Fibroblast of skin of left quadriceps (primary cell): Measurements from ENCODE around the gene SKA3.
"Not testable (repeated sequence)": the region's sequence is repeated elsewhere in the genome, so short reads cannot be mapped to it uniquely, and the experiment has no call there.

Experiments
- DNase-seq, 2 experiments: peaks; one replicate each; pipeline ENCODE4 v3.0.0-alpha.2; 2013; ENCODE audit warnings: low read depth in 2 of 2

SKA3 gene

GRCh38 chr13:21171420-21171819 is 4.9 kb downstream of the SKA3 start:
- no peak for DNase-seq

GRCh38 chr13:21165606-21166005 is 10.7 kb downstream of the SKA3 start:
- not testable (repeated sequence) for DNase-seq

- no peak for DNase-seq
These were observed 11.7 kb downstream of the SKA3 start for GRCh38 chr13:21164631-21165030.

- no peak for DNase-seq
These were observed 24.0 kb downstream of the SKA3 start for GRCh38 chr13:21152251-21152899.

GRCh38 chr13:21150013-21150412 is 26.3 kb downstream of the SKA3 start:
- no peak for DNase-seq

GRCh38 chr13:21149568-21149967 is 26.8 kb downstream of the SKA3 start:
- no peak for DNase-seq

GRCh38 chr13:21148557-21149258 is 27.6 kb downstream of the SKA3 start:
- DNase-seq = no peak

- no peak for DNase-seq
These were observed 28.5 kb downstream of the SKA3 start for GRCh38 chr13:21147827-21148226.

GRCh38 chr13:21142766-21143165 is 33.6 kb downstream of the SKA3 start:
- DNase-seq = no peak

- DNase-seq = no peak
These were observed 37.0 kb downstream of the SKA3 start for GRCh38 chr13:21139374-21139773.

GRCh38 chr13:21138561-21138960 is 37.8 kb downstream of the SKA3 start:
- DNase-seq = no peak

GRCh38 chr13:21137696-21138095 is 38.7 kb downstream of the SKA3 start:
- no peak for DNase-seq

- DNase-seq = not testable (repeated sequence)
These were observed 40.5 kb downstream of the SKA3 start for GRCh38 chr13:21135833-21136232.

GRCh38 chr13:21134475-21134874 is 41.9 kb downstream of the SKA3 start:
- no peak for DNase-seq

- no peak for DNase-seq
These were observed 43.3 kb downstream of the SKA3 start for GRCh38 chr13:21133077-21133476.

- DNase-seq = no peak
These were observed 46.2 kb downstream of the SKA3 start for GRCh38 chr13:21130116-21130515.

- DNase-seq = peak in 1 of 2 experiments; percentile 36
These were observed 51.5 kb downstream of the SKA3 start for GRCh38 chr13:21124852-21125251.

- DNase-seq = no peak
These were observed 52.4 kb downstream of the SKA3 start for GRCh38 chr13:21123956-21124355.

- no peak for DNase-seq
These were observed 54.7 kb downstream of the SKA3 start for GRCh38 chr13:21121616-21122015.

- DNase-seq = no peak
These were observed 56.2 kb downstream of the SKA3 start for GRCh38 chr13:21120191-21120590.

GRCh38 chr13:21119526-21119925 is 56.8 kb downstream of the SKA3 start:
- DNase-seq = no peak

- no peak for DNase-seq
These were observed 58.2 kb downstream of the SKA3 start for GRCh38 chr13:21118180-21118579.

GRCh38 chr13:21117104-21117809 is 59.1 kb downstream of the SKA3 start:
- DNase-seq = no peak
